HepG2 (cell line): Measurements from ENCODE around the gene PDE2A. TPM values are rescaled to one million over a fixed set of nuclear protein-coding genes. Genes with fewer than 3 reads are reported as not detected.

ENCODE experiments used
- ATAC-seq: fragments of 200-7000 bp; cut with Tn5 transposase; 3 replicates; pipeline ENCODE4 v1.9.1; 2020; ENCODE audit warnings: mild to moderate bottlenecking, moderate library complexity
- BruUV-seq: library from RNA; stranded (reverse); fragments of 400-500 nt; replicated peaks from 2 replicates; lab custom pipeline; 2021; lab: Mats Ljungman, UMichigan
- CTCF ChIA-PET: fragments of 300-600 bp; formaldehyde crosslinking; extraction: SDS; loops from one replicate; lab custom pipeline; 2021; ENCODE audit warnings: low total read pairs, inconsistent platforms, low intra/inter-chr PET ratio; lab: Yijun Ruan, JAX
- POLR2A ChIA-PET: fragments of 350-600 bp; sonication (Branson Sonifier 250); formaldehyde crosslinking; loops from one replicate; lab custom pipeline; 2020; ENCODE audit warnings: antibody characterized with exemption, inconsistent platforms; lab: Yijun Ruan, JAX
- DNase-seq: peaks from one replicate; pipeline ENCODE4 v3.0.0-alpha.2; 2015; ENCODE audit warnings: low spot score
- FAIRE-seq: peaks from 3 replicates; lab custom pipeline; 2011; peaks lifted over from hg19 to GRCh38; lab: Jason Lieb, UNC
- H2AFZ ChIP-seq: one replicate; pipeline ENCODE4 v1.6.1; 2011; ENCODE audit warnings: low read length, inconsistent platforms
- H3K27ac ChIP-seq: fragments of 300-600 bp; 3 replicates; pipeline ENCODE4 v1.8.0; 2011; ENCODE audit warnings: mixed run types, mild to moderate bottlenecking, mixed read lengths, low read length, inconsistent platforms; ENCODE audit not compliant: insufficient read depth; ENCODE audit errors: extremely low read length
- H3K27me3 ChIP-seq, 2 experiments: fragments of 200-600 bp in 1 of 2; 2 replicates in 1 of 2; 3 replicates in 1 of 2; pipeline versions ENCODE4 v1.6.0 to v1.8.0; 2011; ENCODE audit warnings: low read length in 2 of 2, mild to moderate bottlenecking in 2 of 2, moderate library complexity in 2 of 2, inconsistent platforms in 1 of 2; ENCODE audit not compliant: insufficient read depth in 2 of 2, control insufficient read depth in 1 of 2
- H3K36me3 ChIP-seq, 2 experiments: fragments of 200-600 bp in 1 of 2; replicated peaks in 1 of 2; 2 replicates in 1 of 2; 3 replicates in 1 of 2; pipeline versions ENCODE4 v1.5.1 to v1.8.0; 2011; ENCODE audit warnings: low read length in 2 of 2, inconsistent platforms in 1 of 2; ENCODE audit not compliant: insufficient read depth in 2 of 2, control insufficient read depth in 1 of 2
- H3K4me1 ChIP-seq: 2 replicates; pipeline ENCODE4 v1.5.1; 2012; ENCODE audit warnings: low read length, inconsistent platforms; ENCODE audit not compliant: insufficient read depth
- H3K4me2 ChIP-seq: 2 replicates; pipeline ENCODE4 v1.6.0; 2011; ENCODE audit warnings: low read depth, low read length, inconsistent platforms
- H3K4me3 ChIP-seq, 3 experiments: fragments of 200-600 bp in 1 of 3; sonication (generic), shearing (Covaris generic) in 1 of 3; replicated peaks in 1 of 3; 2 replicates each; pipeline ENCODE4 v1.5.1; 2011 to 2016; ENCODE audit warnings: low read length in 3 of 3, inconsistent platforms in 2 of 3, low read depth in 2 of 3, mild to moderate bottlenecking in 2 of 3, control low read depth in 1 of 3, mixed read lengths in 1 of 3; ENCODE audit not compliant: insufficient read depth in 1 of 3
- H3K79me2 ChIP-seq: one replicate; pipeline ENCODE4 v1.6.1; 2011; ENCODE audit warnings: low read length, inconsistent platforms; ENCODE audit not compliant: insufficient read depth
- H3K9ac ChIP-seq: 2 replicates; pipeline ENCODE4 v1.6.0; 2011; ENCODE audit warnings: mild to moderate bottlenecking, low read depth, low read length, inconsistent platforms; ENCODE audit not compliant: insufficient read depth
- H3K9me3 ChIP-seq: 2 replicates; pipeline ENCODE4 v1.5.1; 2012; ENCODE audit warnings: mild to moderate bottlenecking, low read length
- H4K20me1 ChIP-seq: 2 replicates; pipeline ENCODE4 v1.6.0; 2011; ENCODE audit warnings: inconsistent platforms, mild to moderate bottlenecking, low read length, moderate library complexity; ENCODE audit not compliant: insufficient read depth
- CTCF ChIP-seq: sonication (generic); formaldehyde crosslinking; IDR thresholded peaks from 2 replicates; pipeline ENCODE4 v1.5.0; 2020; ENCODE audit warnings: mild to moderate bottlenecking, missing genetic modification reagents, moderate library complexity
- HNRNPK ChIP-seq: fragments of 200-400 bp; formaldehyde crosslinking; IDR thresholded peaks from 2 replicates; pipeline ENCODE4 v1.6.1; 2018; ENCODE audit warnings: low read length, low read depth, moderate library complexity, mild to moderate bottlenecking; ENCODE audit not compliant: poor library complexity, severe bottlenecking
- IKZF4 ChIP-seq: sonication (generic); formaldehyde crosslinking; IDR thresholded peaks from 2 replicates; pipeline ENCODE4 v1.5.1; 2020; ENCODE audit warnings: borderline replicate concordance, mild to moderate bottlenecking, low read depth, missing genetic modification reagents; ENCODE audit errors: not compliant biosample characterization
- MAFF ChIP-seq: IDR thresholded peaks from 2 replicates; pipeline ENCODE4 v1.6.1; 2011; ENCODE audit warnings: low read depth, low read length, improper control_type of control experiment
- MED8 ChIP-seq: sonication (generic); formaldehyde crosslinking; IDR thresholded peaks from 2 replicates; pipeline ENCODE4 v1.8.1; 2023; ENCODE audit warnings: mild to moderate bottlenecking, missing genetic modification reagents; ENCODE audit not compliant: insufficient replicate concordance
- NR3C1 ChIP-seq: sonication (generic); formaldehyde crosslinking; IDR thresholded peaks from 2 replicates; pipeline ENCODE4 v1.4.0; 2020; ENCODE audit warnings: missing genetic modification reagents
- SETDB1 ChIP-seq: sonication (generic); formaldehyde crosslinking; IDR thresholded peaks from 2 replicates; pipeline ENCODE4 v1.5.1; 2020; ENCODE audit warnings: missing genetic modification reagents, mild to moderate bottlenecking, borderline replicate concordance
- SP1 ChIP-seq, 2 experiments: fragments of 450-650 bp in 1 of 2; sonication (generic) in 1 of 2; formaldehyde crosslinking in 1 of 2; IDR thresholded peaks; 2 replicates each; pipeline versions ENCODE4 v1.4.0 to v1.6.1; 2016 to 2020; ENCODE audit warnings: missing genetic modification reagents in 1 of 2
- TP53 ChIP-seq: sonication (generic); formaldehyde crosslinking; conservative IDR thresholded peaks from 2 replicates; pipeline ENCODE4 v1.4.0; 2020; ENCODE audit warnings: missing genetic modification reagents
- ZNF274 ChIP-seq: sonication (generic); formaldehyde crosslinking; IDR thresholded peaks from 2 replicates; pipeline ENCODE4 v1.5.1; 2020; ENCODE audit warnings: mild to moderate bottlenecking, missing genetic modification reagents
- ZNF513 ChIP-seq: sonication (generic); formaldehyde crosslinking; conservative IDR thresholded peaks from 2 replicates; pipeline ENCODE4 v1.5.0; 2020; ENCODE audit warnings: missing genetic modification reagents
- WGBS: methylation state at CpG from one replicate; pipeline ENCODE4 v1.1.6; 2017; ENCODE audit warnings: low lambda C conversion rate; 5-methylcytosine and 5-hydroxymethylcytosine counted together
- in situ Hi-C: cut with HindIII; loops from 2 replicates; pipeline ENCODE4 v1.10.0; 2017; ENCODE audit warnings: low pct_unique_long_range_greater_than_20kb; ENCODE audit not compliant: extremely low pct_ligation_motif_present
- intact Hi-C: fragments of 100-400 bp; cut with micrococcal nuclease; formaldehyde crosslinking; loops from one replicate; pipeline ENCODE4 v1.10.0; 2022; ENCODE audit not compliant: unreplicated experiment
- polyA plus RNA-seq, 8 experiments: library from polyadenylated mRNA; depleted of rRNA in 3 of 8; stranded (reverse) in 7 of 8; unstranded in 1 of 8; fragments of >200 nt; fragmentation: Illumina TruSeq in 4 of 8; extraction: Trizol in 4 of 8; gene quantifications; 2 replicates each; pipeline versions ENCODE4 v1.2.1 to v1.2.3, GENCODE V29; 2011 to 2016; ENCODE audit warnings: low read depth in 4 of 8, missing spikeins in 1 of 8, mixed read lengths in 1 of 8; ENCODE audit not compliant: insufficient read depth in 1 of 8
- total RNA-seq, 5 experiments: library from RNA; depleted of rRNA; stranded (reverse); fragments of >200 nt; fragmentation: Illumina TruSeq; extraction: Trizol; gene quantifications; 2 replicates each; pipeline ENCODE4 v1.2.3, GENCODE V29; 2016; ENCODE audit warnings: low read depth in 1 of 5

Gene PDE2A
- total and polyA plus RNA-seq, 2 of the 13 experiments (the other 11 are each of a cell fraction or from before 2014, with no cell fraction given), result 3.1 TPM; not detected in 1

- H3K9me3 ChIP-seq, result no peaks in the 10 kb centered on the region
- H3K4me1 ChIP-seq, result 0 out of 2 replicates have a peak, but pooled peaks cover 5% of the 10 kb centered on the region
- DNase-seq (no peak), ATAC-seq (0 out of 3 replicates have a peak, but pooled peaks have one; percentile 19), FAIRE-seq (no peak)
- ChIA-PET CTCF (no interaction called here), POLR2A (no interaction called here)
- no peak overlapping the region for H3K4me2 ChIP-seq
- no peak for TF ChIP-seq IKZF4 (CRISPR knock-in tag)
- no peak for TF ChIP-seq MED8 (CRISPR knock-in tag)
- peak; percentile 17; the same call in 1 of the 2 replicates for TF ChIP-seq CTCF
- H3K27ac ChIP-seq, result no peak overlapping the region
- peaks cover 6 to 57% of the 10 kb centered on the region in 2 experiments; a peak in 4 of 5 replicates for H3K27me3 ChIP-seq
- H3K4me3 ChIP-seq, result no peak overlapping the region
- intact Hi-C loops (no loop called here), in situ Hi-C loops (no loop called here)
- H4K20me1 ChIP-seq, result no peaks in the 10 kb centered on the region
- BruUV-seq, result no TSS peak
- H2AFZ ChIP-seq, result no peak overlapping the region
- no peaks in the 10 kb centered on the region for H3K79me2 ChIP-seq
- no peaks in the 10 kb centered on the region for H3K36me3 ChIP-seq
- 4% methylated on average over 4 of the region's 4 CpGs for WGBS
- H3K9ac ChIP-seq, result no peak overlapping the region
Measured at GRCh38 chr11:72609045-72609444, 65.2 kb downstream of the PDE2A start.

- Histone ChIP-seq H4K20me1 (no peaks in the 10 kb centered on the region), H3K9me3 (no peaks in the 10 kb centered on the region), H3K4me1 (0 out of 2 replicates have a peak, but pooled peaks cover 5% of the 10 kb centered on the region), H3K27ac (no peak overlapping the region), H3K27me3 (peaks cover 5 to 52% of the 10 kb centered on the region in 2 experiments; a peak in 4 of 5 replicates), H3K9ac (no peak overlapping the region), H3K4me2 (no peak overlapping the region), H3K79me2 (no peaks in the 10 kb centered on the region)
- DNase-seq (no peak), ATAC-seq (no peak), FAIRE-seq (no peak)
- POLR2A ChIA-PET, result no interaction called here
- intact Hi-C loops, result no loop called here
- CTCF ChIA-PET, result no interaction called here
- no peak for TF ChIP-seq NR3C1 (CRISPR knock-in tag)
- TF ChIP-seq HNRNPK, result no peak
- no peak for TF ChIP-seq SP1 (IDR thresholded peaks at IDR 0.05)
- no peak for TF ChIP-seq SP1 (CRISPR knock-in tag; IDR thresholded peaks at IDR 0.05)
- no peak for TF ChIP-seq ZNF513 (CRISPR knock-in tag)
- TF ChIP-seq SETDB1 (CRISPR knock-in tag), result no peak
- TF ChIP-seq TP53 (CRISPR knock-in tag), result no peak
- no peak for TF ChIP-seq ZNF274 (CRISPR knock-in tag)
- TF ChIP-seq MAFF, result no peak
- TF ChIP-seq, all 625 proteins: peak for 0
- Histone ChIP-seq H2AFZ (no peak overlapping the region), H3K36me3 (no peaks in the 10 kb centered on the region), H3K4me3 (no peak overlapping the region)
- no TSS peak for BruUV-seq
- WGBS, result 0% methylated on average over 1 of the region's 2 CpGs
- in situ Hi-C loops, result no loop called here
Measured at GRCh38 chr11:72607496-72607895, 66.7 kb downstream of the PDE2A start.
